ENCODE results near the gene PBX2. TPM values are rescaled to one million over a fixed set of nuclear protein-coding genes. Genes with fewer than 3 reads are reported as not detected.

The PBX2 gene
- total and polyA plus RNA-seq, 2 of the 4 experiments (the other 2 are of a cell fraction) = 17.7 to 56.8 TPM

DNA sequence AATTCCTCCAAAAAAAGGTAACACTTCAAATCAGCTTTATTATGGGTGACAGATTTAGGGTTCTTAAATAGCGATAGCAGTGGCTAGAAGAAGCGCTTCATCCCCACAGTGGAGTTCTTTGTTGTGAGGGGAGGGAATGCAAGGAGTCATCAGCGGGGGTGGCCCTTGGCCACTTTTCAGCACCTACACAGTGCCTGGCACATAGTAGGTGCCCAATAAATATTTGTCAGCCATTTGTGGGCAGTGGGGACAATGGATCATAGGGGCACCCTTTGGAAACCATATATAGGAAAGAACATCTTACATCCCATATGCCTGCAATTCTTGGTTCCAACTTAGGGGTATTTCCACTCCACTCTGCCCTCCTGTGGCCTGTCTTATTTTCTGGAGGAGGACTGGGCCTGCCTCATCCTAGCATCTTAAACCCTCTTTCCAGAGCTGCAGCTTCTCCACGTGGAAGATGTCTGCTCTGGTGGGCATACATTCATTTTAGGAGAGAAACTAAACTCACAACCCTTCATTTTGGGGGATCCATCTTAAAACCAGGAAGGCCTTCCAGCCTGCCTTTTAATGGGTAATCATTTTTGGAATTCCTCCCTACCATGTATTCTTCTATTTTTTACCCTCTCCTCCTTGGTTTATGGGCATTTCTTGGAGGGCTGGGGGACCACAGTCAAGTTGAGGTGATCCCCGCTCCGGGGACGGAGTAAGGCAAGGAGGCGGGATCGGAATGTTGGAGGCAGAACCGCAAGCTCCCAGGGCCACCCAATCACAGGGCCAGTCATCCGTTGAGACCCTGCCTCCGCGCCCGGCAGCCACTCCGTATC, 5.0 kb upstream of the PBX2 start:
- DNase-seq (peak; percentile 62), ATAC-seq (ENCODE audit: low read depth) (peak; percentile 12)
- intact Hi-C loops (cut with micrococcal nuclease) (loop anchor here (1.0 kb wide), 3 partner anchors 41 to 76 kb away; partner anchors contain the start of genes FKBPL and PPT2), dilution Hi-C loops (cut with HindIII; ENCODE audit: low sequenced_read_pairs, unreplicated experiment) (no loop called here), in situ Hi-C loops (cut with MboI; ENCODE audit: low sequenced_read_pairs) (loop anchor here (5.0 to 25.0 kb wide), 2 partner anchors 78 to 767 kb away; partner anchors contain the start of genes BRD2 and HLA-DMA)
- Histone ChIP-seq H4K20me1 (ENCODE audit: insufficient read depth, low read length) (no peaks in the 10 kb centered on the region), H3K79me1 (ENCODE audit: low read depth in 1 of 2, low read length in 2 of 2) (peaks cover 18 to 45% of the 10 kb centered on the region in 2 experiments), H3K27me3 (ENCODE audit: control insufficient read depth, insufficient read depth, low read length) (no peaks in the 10 kb centered on the region), H3K18ac (ENCODE audit: low read depth, low read length) (peak overlapping the region; percentile 32), H3K4ac (ENCODE audit: low read depth, low read length) (peak overlapping the region; percentile 94), H3K4me3 (ENCODE audit: insufficient read depth, low read depth, low read length) (peak overlapping the region; percentile 35), H3K23ac (ENCODE audit: low read depth, low read length) (peak overlapping the region; percentile 74), H3K9me3 (ENCODE audit: control insufficient read depth, insufficient read depth, low read length) (no peaks in the 10 kb centered on the region), H2AK5ac (ENCODE audit: low read depth, low read length) (peak overlapping the region; percentile 76), H3K4me2 (ENCODE audit: low read depth, low read length) (peak overlapping the region; percentile 90), H2BK120ac (ENCODE audit: low read depth, low read length) (peak overlapping the region; percentile 45; the same call in 1 of the 2 replicates), H4K91ac (ENCODE audit: insufficient read depth, low read depth, low read length) (peak overlapping the region; percentile 60), H2BK5ac (ENCODE audit: low read depth, low read length, poor library complexity, severe bottlenecking) (peak overlapping the region; percentile 84), H4K8ac (ENCODE audit: low read depth in 2 of 2, low read length in 2 of 2) (peak overlapping the region; percentile 78 to 92), H3K4me1 (ENCODE audit: control insufficient read depth, insufficient read depth, low read length) (peaks cover 15% of the 10 kb centered on the region), H3K14ac (replicated peaks; ENCODE audit: low read depth, low read length) (peak overlapping the region; percentile 86), H4K5ac (ENCODE audit: low read depth, low read length) (peak overlapping the region; percentile 83), H3K9ac (ENCODE audit: low read depth, low read length) (peak overlapping the region; percentile 73), H3K36me3 (ENCODE audit: control insufficient read depth, insufficient read depth, low read length) (no peaks in the 10 kb centered on the region), H3K56ac (ENCODE audit: extremely low read depth, insufficient read depth, low read length) (peak overlapping the region; percentile 91), H3K9me1 (ENCODE audit: insufficient read depth, low read length) (peaks cover 25% of the 10 kb centered on the region), H2BK20ac (ENCODE audit: low read depth, low read length) (no peak overlapping the region), H2AK9ac (replicated peaks; ENCODE audit: low read depth, low read length, poor library complexity) (peak overlapping the region; percentile 88), H3K27ac (ENCODE audit: insufficient read depth, low read length) (peak overlapping the region; percentile 78), H2BK15ac (ENCODE audit: low read depth, low read length) (peak overlapping the region; percentile 16; the same call in 1 of the 3 replicates), H2AFZ (replicated peaks; ENCODE audit: low read length, poor library complexity) (peak overlapping the region; percentile 98)
- POLR2A ChIA-PET (ENCODE audit: unreplicated experiment) = interaction anchor here (0.5 to 1.2 kb wide), 5 partner anchors 9 to 777 kb away, joined by 4 to 15 read pairs (median 5); no protein-coding TSS in a partner anchor
- CTCF ChIA-PET = interaction anchor here (0.8 to 1.1 kb wide), 3 partner anchors 46 to 674 kb away, joined by 4 to 6 read pairs (median 4); no protein-coding TSS in a partner anchor
- no TSS peak for BruUV-seq (replicated peaks)
- TF ChIP-seq SMC3 (IDR thresholded peaks at IDR 0.05; ENCODE audit: low read depth, low read length) = peak; percentile 58; the same call in 1 of the 2 replicates
- no peak for TF ChIP-seq BHLHE40 (IDR thresholded peaks at IDR 0.05; ENCODE audit: low read depth, low read length)
- TF ChIP-seq NFE2L2 (IDR thresholded peaks at IDR 0.05; ENCODE audit: low read depth, low read length) = no peak
- no peak for TF ChIP-seq MXI1 (IDR thresholded peaks at IDR 0.05; ENCODE audit: borderline replicate concordance, low read depth, low read length)
- no peak for TF ChIP-seq FOS (IDR thresholded peaks at IDR 0.05; ENCODE audit: low read depth, low read length)
- TF ChIP-seq, protein P1, sequence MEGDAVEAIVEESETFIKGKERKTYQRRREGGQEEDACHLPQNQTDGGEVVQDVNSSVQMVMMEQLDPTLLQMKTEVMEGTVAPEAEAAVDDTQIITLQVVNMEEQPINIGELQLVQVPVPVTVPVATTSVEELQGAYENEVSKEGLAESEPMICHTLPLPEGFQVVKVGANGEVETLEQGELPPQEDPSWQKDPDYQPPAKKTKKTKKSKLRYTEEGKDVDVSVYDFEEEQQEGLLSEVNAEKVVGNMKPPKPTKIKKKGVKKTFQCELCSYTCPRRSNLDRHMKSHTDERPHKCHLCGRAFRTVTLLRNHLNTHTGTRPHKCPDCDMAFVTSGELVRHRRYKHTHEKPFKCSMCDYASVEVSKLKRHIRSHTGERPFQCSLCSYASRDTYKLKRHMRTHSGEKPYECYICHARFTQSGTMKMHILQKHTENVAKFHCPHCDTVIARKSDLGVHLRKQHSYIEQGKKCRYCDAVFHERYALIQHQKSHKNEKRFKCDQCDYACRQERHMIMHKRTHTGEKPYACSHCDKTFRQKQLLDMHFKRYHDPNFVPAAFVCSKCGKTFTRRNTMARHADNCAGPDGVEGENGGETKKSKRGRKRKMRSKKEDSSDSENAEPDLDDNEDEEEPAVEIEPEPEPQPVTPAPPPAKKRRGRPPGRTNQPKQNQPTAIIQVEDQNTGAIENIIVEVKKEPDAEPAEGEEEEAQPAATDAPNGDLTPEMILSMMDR (conservative IDR thresholded peaks at IDR 0.05; ENCODE audit: low read depth, low read length) = peak; percentile 62
- TF ChIP-seq POLR2A (IDR thresholded peaks at IDR 0.05; ENCODE audit: low read depth, low read length) = no peak
- no peak for TF ChIP-seq CHD1 (IDR thresholded peaks at IDR 0.05; ENCODE audit: low read depth, low read length)
- peak; percentile 58 for TF ChIP-seq RAD21 (IDR thresholded peaks at IDR 0.05; ENCODE audit: low read length)
- WGBS, 2 experiments (ENCODE audit: extremely low coverage in 2 of 2, insufficient read length in 1 of 2) = no CpG with 5 or more reads among the region's 15 CpGs
